GM12878 (cell line): ENCODE results near the gene AP2A2. TPM values are rescaled to one million over a fixed set of nuclear protein-coding genes. Genes with fewer than 3 reads are reported as not detected.

ENCODE experiments used
- ATAC-seq: fragments of 200-7000 bp; cut with Tn5 transposase; 3 replicates; pipeline ENCODE4 v1.9.1; 2020; ENCODE audit warnings: mild to moderate bottlenecking, moderate library complexity
- BruUV-seq: library from RNA; stranded (reverse); fragments of 400-500 nt; replicated peaks from 2 replicates; lab custom pipeline; 2021; lab: Mats Ljungman, UMichigan
- CTCF ChIA-PET: fragments of 300-600 bp; sonication (Branson Sonifier 250); formaldehyde crosslinking; extraction: SDS; loops from one replicate; lab custom pipeline; 2021; ENCODE audit warnings: inconsistent platforms; lab: Yijun Ruan, JAX
- POLR2A ChIA-PET: fragments of 350-600 bp; formaldehyde crosslinking; extraction: SDS; loops from one replicate; lab custom pipeline; 2021; ENCODE audit warnings: inconsistent platforms; lab: Charles Lee
- RAD21 ChIA-PET: fragments of 300-600 bp; sonication (Branson Sonifier 250); formaldehyde crosslinking; loops from one replicate; lab custom pipeline; 2023; ENCODE audit warnings: antibody characterized with exemption; ENCODE audit not compliant: unreplicated experiment; lab: Charles Lee
- SMC1A ChIA-PET: fragments of 300-600 bp; sonication (Branson Sonifier 250); formaldehyde crosslinking; loops from one replicate; lab custom pipeline; 2023; ENCODE audit not compliant: unreplicated experiment, uncharacterized antibody; lab: Charles Lee
- DNase-seq: peaks from one replicate; pipeline ENCODE4 v3.0.0-alpha.2; 2011; ENCODE audit warnings: low read depth, low spot score
- FAIRE-seq: peaks from 3 replicates; lab custom pipeline; 2011; peaks lifted over from hg19 to GRCh38; lab: Jason Lieb, UNC
- H2AFZ ChIP-seq: 2 replicates; pipeline ENCODE4 v1.6.0; 2011; ENCODE audit warnings: low read depth, low read length, control low read depth; ENCODE audit not compliant: control insufficient read depth
- H3K27ac ChIP-seq: 2 replicates; pipeline ENCODE4 v1.5.1; 2011; ENCODE audit warnings: control low read depth; ENCODE audit not compliant: control insufficient read depth, insufficient read depth
- H3K27me3 ChIP-seq, 2 experiments: replicated peaks in 1 of 2; 2 replicates each; pipeline versions ENCODE4 v1.6.0 to v1.6.1; 2011; ENCODE audit warnings: low read length in 1 of 2; ENCODE audit not compliant: control insufficient read depth in 2 of 2, insufficient read depth in 2 of 2
- H3K36me3 ChIP-seq, 2 experiments: 2 replicates each; pipeline ENCODE4 v1.5.1; 2011; ENCODE audit warnings: low read length in 1 of 2; ENCODE audit not compliant: control insufficient read depth in 2 of 2, insufficient read depth in 2 of 2
- H3K4me1 ChIP-seq: 2 replicates; pipeline ENCODE4 v1.6.1; 2011; ENCODE audit warnings: mild to moderate bottlenecking, low read length, moderate library complexity, mixed read lengths; ENCODE audit not compliant: control insufficient read depth, insufficient read depth
- H3K4me2 ChIP-seq: 2 replicates; pipeline ENCODE4 v1.6.0; 2011; ENCODE audit warnings: control low read depth; ENCODE audit not compliant: control insufficient read depth, insufficient read depth
- H3K4me3 ChIP-seq: fragments of 200-600 bp; sonication (generic); 2 replicates; pipeline ENCODE4 v1.5.1; 2016
- H3K79me2 ChIP-seq: 2 replicates; pipeline ENCODE4 v1.6.0; 2011; ENCODE audit warnings: low read length; ENCODE audit not compliant: control insufficient read depth, insufficient read depth
- H3K9ac ChIP-seq: 2 replicates; pipeline ENCODE4 v1.8.0; 2011; ENCODE audit warnings: low read length, control low read depth, mixed read lengths; ENCODE audit not compliant: control insufficient read depth, insufficient read depth
- H3K9me3 ChIP-seq: replicated peaks from 3 replicates; pipeline ENCODE4 v1.5.1; 2011; ENCODE audit warnings: mild to moderate bottlenecking, low read length; ENCODE audit not compliant: control insufficient read depth, insufficient read depth
- H4K20me1 ChIP-seq: 2 replicates; pipeline ENCODE4 v1.6.0; 2011; ENCODE audit not compliant: control insufficient read depth, insufficient read depth
- BMI1 ChIP-seq: fragments of 450-650 bp; IDR thresholded peaks from 2 replicates; pipeline ENCODE4 v1.6.1; 2016; ENCODE audit warnings: mild to moderate bottlenecking, moderate library complexity, borderline replicate concordance
- MEF2B ChIP-seq: fragments of 450-650 bp; IDR thresholded peaks from 2 replicates; pipeline ENCODE4 v1.6.1; 2018; ENCODE audit warnings: mild to moderate bottlenecking, moderate library complexity; ENCODE audit not compliant: partially characterized antibody, poor library complexity, severe bottlenecking
- NR2C1 ChIP-seq: fragments of 450-650 bp; IDR thresholded peaks from 2 replicates; pipeline ENCODE4 v1.6.1; 2017; ENCODE audit warnings: antibody characterized with exemption, mild to moderate bottlenecking, moderate library complexity
- PAX8 ChIP-seq: fragments of 450-650 bp; IDR thresholded peaks from 2 replicates; pipeline ENCODE4 v1.6.1; 2017; ENCODE audit warnings: mild to moderate bottlenecking, moderate library complexity
- PRDM15 ChIP-seq: fragments of 450-650 bp; formaldehyde crosslinking; IDR thresholded peaks from 2 replicates; pipeline ENCODE4 v1.4.0; 2020; ENCODE audit warnings: mild to moderate bottlenecking, moderate library complexity
- TCF3 ChIP-seq: IDR thresholded peaks from 2 replicates; pipeline ENCODE4 v1.6.1; 2012; ENCODE audit warnings: low read depth, mild to moderate bottlenecking, low read length, borderline replicate concordance; ENCODE audit not compliant: insufficient read depth
- ZNF217 ChIP-seq: fragments of 450-650 bp; IDR thresholded peaks from 2 replicates; pipeline ENCODE4 v1.6.1; 2017; ENCODE audit warnings: antibody characterized with exemption, mild to moderate bottlenecking
- ZZZ3 ChIP-seq: IDR thresholded peaks from 2 replicates; pipeline ENCODE4 v1.6.1; 2011; ENCODE audit warnings: low read depth; ENCODE audit not compliant: control insufficient read depth, insufficient read length
- WGBS: methylation state at CpG from one replicate; pipeline ENCODE4 v1.1.6; 2016; ENCODE audit warnings: low lambda C conversion rate; ENCODE audit not compliant: insufficient replicate concordance, insufficient coverage; ENCODE audit errors: missing lambda C conversion rate; 5-methylcytosine and 5-hydroxymethylcytosine counted together
- in situ Hi-C: fragments of 300-500 bp; cut with MboI; formaldehyde crosslinking; loops from 9 replicates; pipeline ENCODE4 v1.14.3; 2018; ENCODE audit warnings: mixed read lengths
- intact Hi-C: fragments of 100-400 bp; cut with micrococcal nuclease; formaldehyde crosslinking; loops from one replicate; pipeline ENCODE4 v1.14.2; 2022; ENCODE audit not compliant: unreplicated experiment
- polyA plus RNA-seq, 11 experiments: library from polyadenylated mRNA; depleted of rRNA in 4 of 11; unstranded in 6 of 11; stranded (reverse) in 5 of 11; fragments of >200 nt; fragmentation: Nextera tagmentation in 4 of 11; fragmentation: Illumina TruSeq in 1 of 11; extraction: Ambion mirVana in 4 of 11; extraction: Trizol in 1 of 11; gene quantifications; 1 replicate in 1 of 11; 2 replicates in 10 of 11; pipeline versions ENCODE4 v1.2.1 to v1.2.3, GENCODE V29; 2011 to 2016; ENCODE audit warnings: inconsistent platforms in 2 of 11, missing spikeins in 2 of 11, low read depth in 1 of 11
- total RNA-seq, 4 experiments: library from RNA; depleted of rRNA in 3 of 4; stranded (reverse); fragments of >200 nt in 3 of 4; fragmentation: Illumina TruSeq in 1 of 4; extraction: Trizol in 1 of 4; gene quantifications; 2 replicates each; pipeline versions ENCODE4 v1.2.1 to v1.2.3, GENCODE V29; 2013 to 2021
- TF ChIP-seq, protein P1 (sequence below): fragments of 450-650 bp; IDR thresholded peaks from 2 replicates; pipeline ENCODE4 v1.6.1; 2017; ENCODE audit warnings: mild to moderate bottlenecking
- TF ChIP-seq, protein P2 (sequence below): IDR thresholded peaks from 2 replicates; pipeline ENCODE4 v1.6.1; 2012; ENCODE audit warnings: mild to moderate bottlenecking, low read depth, low read length
- TF ChIP-seq, protein P3 (sequence below): fragments of 450-650 bp; IDR thresholded peaks from 2 replicates; pipeline ENCODE4 v1.6.1; 2016; ENCODE audit warnings: mild to moderate bottlenecking

Gene AP2A2
- total and polyA plus RNA-seq, 10 of the 15 experiments (the other 5 are each of a cell fraction or from before 2014, with no cell fraction given): 0.58 to 48.8 (median 18.2) TPM

DNA sequence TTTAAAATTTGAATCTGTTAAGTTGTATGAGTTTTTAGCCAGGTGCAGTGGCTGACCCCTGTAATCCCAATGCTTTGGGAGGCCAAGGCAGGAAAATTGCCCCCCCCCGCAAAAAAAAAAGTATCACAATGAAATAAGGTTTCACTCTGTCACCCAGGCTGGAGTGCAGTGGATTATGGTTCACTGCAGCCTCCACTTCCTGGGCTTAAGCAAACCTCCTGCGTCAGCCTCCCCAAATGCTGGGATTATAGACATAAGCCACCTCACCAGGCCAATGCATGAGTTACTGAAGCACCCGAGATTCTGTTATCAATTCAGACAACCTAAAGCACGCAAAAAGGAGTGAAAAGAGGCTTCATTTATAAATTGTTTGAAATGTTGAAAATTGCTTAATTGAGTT, 12.6 kb upstream of the AP2A2 start:
- no peak overlapping the region for H2AFZ ChIP-seq
- ATAC-seq: no peak
- in situ Hi-C loops: no loop called here
- DNase-seq: no peak
- WGBS: 78% methylated on average over 4 of the region's 4 CpGs
- CTCF ChIA-PET: no interaction called here
- H3K4me1 ChIP-seq: peaks cover 15% of the 10 kb centered on the region
- H3K9ac ChIP-seq: no peak overlapping the region
- no peak overlapping the region for H3K27ac ChIP-seq
- no peaks in the 10 kb centered on the region for H3K36me3 ChIP-seq
- no peak overlapping the region for H3K4me3 ChIP-seq
- peaks cover 17% of the 10 kb centered on the region for H3K79me2 ChIP-seq
- no peaks in the 10 kb centered on the region for H4K20me1 ChIP-seq
- POLR2A ChIA-PET: no interaction called here
- H3K27me3 ChIP-seq: no peaks in the 10 kb centered on the region
- no peak overlapping the region for H3K4me2 ChIP-seq
- SMC1A ChIA-PET: no interaction called here
- RAD21 ChIA-PET: no interaction called here
- H3K9me3 ChIP-seq: no peaks in the 10 kb centered on the region
- FAIRE-seq: no peak
- no TSS peak for BruUV-seq
- intact Hi-C loops: loop anchor here (5.0 kb wide), 1 partner anchor 71 kb away; the partner anchor contains the start of genes POLR2L and TSPAN4
- TF ChIP-seq, protein P1, sequence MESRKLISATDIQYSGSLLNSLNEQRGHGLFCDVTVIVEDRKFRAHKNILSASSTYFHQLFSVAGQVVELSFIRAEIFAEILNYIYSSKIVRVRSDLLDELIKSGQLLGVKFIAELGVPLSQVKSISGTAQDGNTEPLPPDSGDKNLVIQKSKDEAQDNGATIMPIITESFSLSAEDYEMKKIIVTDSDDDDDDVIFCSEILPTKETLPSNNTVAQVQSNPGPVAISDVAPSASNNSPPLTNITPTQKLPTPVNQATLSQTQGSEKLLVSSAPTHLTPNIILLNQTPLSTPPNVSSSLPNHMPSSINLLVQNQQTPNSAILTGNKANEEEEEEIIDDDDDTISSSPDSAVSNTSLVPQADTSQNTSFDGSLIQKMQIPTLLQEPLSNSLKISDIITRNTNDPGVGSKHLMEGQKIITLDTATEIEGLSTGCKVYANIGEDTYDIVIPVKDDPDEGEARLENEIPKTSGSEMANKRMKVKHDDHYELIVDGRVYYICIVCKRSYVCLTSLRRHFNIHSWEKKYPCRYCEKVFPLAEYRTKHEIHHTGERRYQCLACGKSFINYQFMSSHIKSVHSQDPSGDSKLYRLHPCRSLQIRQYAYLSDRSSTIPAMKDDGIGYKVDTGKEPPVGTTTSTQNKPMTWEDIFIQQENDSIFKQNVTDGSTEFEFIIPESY: no peak
- TF ChIP-seq, protein P2, sequence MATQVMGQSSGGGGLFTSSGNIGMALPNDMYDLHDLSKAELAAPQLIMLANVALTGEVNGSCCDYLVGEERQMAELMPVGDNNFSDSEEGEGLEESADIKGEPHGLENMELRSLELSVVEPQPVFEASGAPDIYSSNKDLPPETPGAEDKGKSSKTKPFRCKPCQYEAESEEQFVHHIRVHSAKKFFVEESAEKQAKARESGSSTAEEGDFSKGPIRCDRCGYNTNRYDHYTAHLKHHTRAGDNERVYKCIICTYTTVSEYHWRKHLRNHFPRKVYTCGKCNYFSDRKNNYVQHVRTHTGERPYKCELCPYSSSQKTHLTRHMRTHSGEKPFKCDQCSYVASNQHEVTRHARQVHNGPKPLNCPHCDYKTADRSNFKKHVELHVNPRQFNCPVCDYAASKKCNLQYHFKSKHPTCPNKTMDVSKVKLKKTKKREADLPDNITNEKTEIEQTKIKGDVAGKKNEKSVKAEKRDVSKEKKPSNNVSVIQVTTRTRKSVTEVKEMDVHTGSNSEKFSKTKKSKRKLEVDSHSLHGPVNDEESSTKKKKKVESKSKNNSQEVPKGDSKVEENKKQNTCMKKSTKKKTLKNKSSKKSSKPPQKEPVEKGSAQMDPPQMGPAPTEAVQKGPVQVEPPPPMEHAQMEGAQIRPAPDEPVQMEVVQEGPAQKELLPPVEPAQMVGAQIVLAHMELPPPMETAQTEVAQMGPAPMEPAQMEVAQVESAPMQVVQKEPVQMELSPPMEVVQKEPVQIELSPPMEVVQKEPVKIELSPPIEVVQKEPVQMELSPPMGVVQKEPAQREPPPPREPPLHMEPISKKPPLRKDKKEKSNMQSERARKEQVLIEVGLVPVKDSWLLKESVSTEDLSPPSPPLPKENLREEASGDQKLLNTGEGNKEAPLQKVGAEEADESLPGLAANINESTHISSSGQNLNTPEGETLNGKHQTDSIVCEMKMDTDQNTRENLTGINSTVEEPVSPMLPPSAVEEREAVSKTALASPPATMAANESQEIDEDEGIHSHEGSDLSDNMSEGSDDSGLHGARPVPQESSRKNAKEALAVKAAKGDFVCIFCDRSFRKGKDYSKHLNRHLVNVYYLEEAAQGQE: no peak
- TF ChIP-seq PRDM15 (no peak), ZZZ3 (no peak), TCF3 (no peak), PAX8 (no peak), ZNF217 (no peak), NR2C1 (no peak), BMI1 (no peak), MEF2B (no peak)
- TF ChIP-seq, protein P3, sequence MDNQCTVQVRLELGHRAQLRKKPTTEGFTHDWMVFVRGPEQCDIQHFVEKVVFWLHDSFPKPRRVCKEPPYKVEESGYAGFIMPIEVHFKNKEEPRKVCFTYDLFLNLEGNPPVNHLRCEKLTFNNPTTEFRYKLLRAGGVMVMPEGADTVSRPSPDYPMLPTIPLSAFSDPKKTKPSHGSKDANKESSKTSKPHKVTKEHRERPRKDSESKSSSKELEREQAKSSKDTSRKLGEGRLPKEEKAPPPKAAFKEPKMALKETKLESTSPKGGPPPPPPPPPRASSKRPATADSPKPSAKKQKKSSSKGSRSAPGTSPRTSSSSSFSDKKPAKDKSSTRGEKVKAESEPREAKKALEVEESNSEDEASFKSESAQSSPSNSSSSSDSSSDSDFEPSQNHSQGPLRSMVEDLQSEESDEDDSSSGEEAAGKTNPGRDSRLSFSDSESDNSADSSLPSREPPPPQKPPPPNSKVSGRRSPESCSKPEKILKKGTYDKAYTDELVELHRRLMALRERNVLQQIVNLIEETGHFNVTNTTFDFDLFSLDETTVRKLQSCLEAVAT: no peak
